ENCODE results near the gene GRIP1.

The GRIP1 gene

DNA sequence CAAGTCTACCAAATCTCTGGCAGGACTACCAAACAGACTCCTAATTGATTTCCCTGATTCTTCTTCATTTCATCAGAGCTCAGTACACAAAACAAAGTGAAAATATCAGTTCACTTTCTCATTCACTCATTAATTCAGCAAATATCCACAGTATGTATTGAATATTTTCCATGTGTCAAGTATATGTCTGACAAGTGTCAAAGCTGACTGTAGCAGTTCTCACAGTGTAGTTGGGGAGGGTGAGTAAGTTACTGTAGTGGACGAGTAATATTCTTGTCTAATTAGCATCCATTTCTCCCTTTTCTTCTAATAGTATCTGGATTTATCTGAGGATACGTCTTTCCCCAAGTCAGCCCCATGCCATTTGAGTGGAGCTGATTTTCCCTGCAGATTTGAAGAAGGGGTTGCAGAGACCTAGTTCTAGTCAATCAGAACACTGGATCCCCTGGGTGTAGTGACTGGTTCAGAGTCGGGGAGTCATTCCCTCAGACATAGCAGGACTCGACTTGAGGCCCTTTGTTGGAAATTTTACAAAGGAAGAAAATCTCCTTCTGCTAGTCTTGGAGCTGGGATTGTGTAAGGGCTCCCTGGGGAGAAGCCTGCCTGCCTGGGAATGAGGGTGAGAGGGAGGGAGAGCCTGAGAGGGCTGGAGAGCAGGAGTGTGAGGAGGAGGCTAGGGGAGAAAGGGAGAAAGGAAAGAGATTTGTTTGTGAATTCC is 51.4 kb downstream of the GRIP1 start:
- no peaks in the 10 kb centered on the region for H3K9me2 ChIP-seq (replicated peaks; ENCODE audit: insufficient read depth, low read length)
- no peak overlapping the region for H3K4me2 ChIP-seq (ENCODE audit: low read depth, low read length)
- H3K9ac ChIP-seq (ENCODE audit: low read length), result no peak overlapping the region
- no peak overlapping the region for H3K4me3 ChIP-seq (ENCODE audit: low read length)
- H3K36me3 ChIP-seq (replicated peaks; ENCODE audit: insufficient read depth, low read length), result no peaks in the 10 kb centered on the region
- TF ChIP-seq EZH2 (optimal IDR thresholded peaks at IDR 0.05; ENCODE audit: low read depth, low read length) (no peak), EZH2phosphoT487 (IDR thresholded peaks at IDR 0.05; ENCODE audit: low read length) (no peak)
- TF ChIP-seq, protein P1, sequence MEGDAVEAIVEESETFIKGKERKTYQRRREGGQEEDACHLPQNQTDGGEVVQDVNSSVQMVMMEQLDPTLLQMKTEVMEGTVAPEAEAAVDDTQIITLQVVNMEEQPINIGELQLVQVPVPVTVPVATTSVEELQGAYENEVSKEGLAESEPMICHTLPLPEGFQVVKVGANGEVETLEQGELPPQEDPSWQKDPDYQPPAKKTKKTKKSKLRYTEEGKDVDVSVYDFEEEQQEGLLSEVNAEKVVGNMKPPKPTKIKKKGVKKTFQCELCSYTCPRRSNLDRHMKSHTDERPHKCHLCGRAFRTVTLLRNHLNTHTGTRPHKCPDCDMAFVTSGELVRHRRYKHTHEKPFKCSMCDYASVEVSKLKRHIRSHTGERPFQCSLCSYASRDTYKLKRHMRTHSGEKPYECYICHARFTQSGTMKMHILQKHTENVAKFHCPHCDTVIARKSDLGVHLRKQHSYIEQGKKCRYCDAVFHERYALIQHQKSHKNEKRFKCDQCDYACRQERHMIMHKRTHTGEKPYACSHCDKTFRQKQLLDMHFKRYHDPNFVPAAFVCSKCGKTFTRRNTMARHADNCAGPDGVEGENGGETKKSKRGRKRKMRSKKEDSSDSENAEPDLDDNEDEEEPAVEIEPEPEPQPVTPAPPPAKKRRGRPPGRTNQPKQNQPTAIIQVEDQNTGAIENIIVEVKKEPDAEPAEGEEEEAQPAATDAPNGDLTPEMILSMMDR (IDR thresholded peaks at IDR 0.05; ENCODE audit: low read length), result no peak
- no peaks in the 10 kb centered on the region for H3K27me3 ChIP-seq (replicated peaks; ENCODE audit: insufficient read depth, low read length)
- H4K20me1 ChIP-seq (ENCODE audit: insufficient read depth, low read length), result no peaks in the 10 kb centered on the region
- no peak for DNase-seq
- no peaks in the 10 kb centered on the region for H3K9me3 ChIP-seq (replicated peaks; ENCODE audit: insufficient read depth, low read length)
- peaks cover 29% of the 10 kb centered on the region for H3K4me1 ChIP-seq (ENCODE audit: low read length)
- H3K79me2 ChIP-seq (ENCODE audit: low read length), result no peaks in the 10 kb centered on the region
- no peak overlapping the region for H2AFZ ChIP-seq (ENCODE audit: low read length)
- no peaks in the 10 kb centered on the region for H3F3A ChIP-seq (ENCODE audit: insufficient read depth, low read length)
- no peak overlapping the region for H3K27ac ChIP-seq (ENCODE audit: low read length)

DNA sequence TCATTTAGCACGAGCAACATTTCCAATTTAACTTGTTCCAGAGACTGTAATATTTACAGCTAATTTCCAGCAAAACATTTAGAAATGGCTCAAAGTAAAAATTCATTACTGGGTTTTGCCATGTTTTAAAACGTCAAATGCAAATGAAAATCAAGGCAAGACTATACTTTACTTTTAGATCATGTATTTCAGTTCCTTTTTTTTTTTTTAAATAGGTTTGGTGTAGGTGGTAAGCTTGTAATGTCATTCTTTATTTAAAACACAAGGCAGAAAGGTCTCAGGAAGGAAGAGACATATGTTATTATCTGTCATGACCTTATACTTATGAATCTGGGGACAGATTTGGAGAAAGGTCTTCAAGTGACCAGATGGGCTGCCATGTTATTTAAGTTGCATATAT is 54.1 kb downstream of the GRIP1 start:
- Histone ChIP-seq H3K9ac (ENCODE audit: low read length) (no peak overlapping the region), H3K79me2 (ENCODE audit: low read length) (no peaks in the 10 kb centered on the region), H2AFZ (ENCODE audit: low read length) (no peak overlapping the region), H3K4me3 (ENCODE audit: low read length) (no peak overlapping the region), H3F3A (ENCODE audit: insufficient read depth, low read length) (no peaks in the 10 kb centered on the region), H3K27ac (ENCODE audit: low read length) (no peak overlapping the region), H4K20me1 (ENCODE audit: insufficient read depth, low read length) (no peaks in the 10 kb centered on the region), H3K9me2 (replicated peaks; ENCODE audit: insufficient read depth, low read length) (no peaks in the 10 kb centered on the region), H3K27me3 (replicated peaks; ENCODE audit: insufficient read depth, low read length) (no peaks in the 10 kb centered on the region), H3K36me3 (replicated peaks; ENCODE audit: insufficient read depth, low read length) (no peaks in the 10 kb centered on the region), H3K9me3 (replicated peaks; ENCODE audit: insufficient read depth, low read length) (no peaks in the 10 kb centered on the region), H3K4me1 (ENCODE audit: low read length) (peaks cover 29% of the 10 kb centered on the region), H3K4me2 (ENCODE audit: low read depth, low read length) (no peak overlapping the region)
- TF ChIP-seq EZH2phosphoT487 (IDR thresholded peaks at IDR 0.05; ENCODE audit: low read length) (no peak), EZH2 (optimal IDR thresholded peaks at IDR 0.05; ENCODE audit: low read depth, low read length) (no peak)
- TF ChIP-seq, protein P1 (IDR thresholded peaks at IDR 0.05; ENCODE audit: low read length), result no peak
- no peak for DNase-seq

DNA sequence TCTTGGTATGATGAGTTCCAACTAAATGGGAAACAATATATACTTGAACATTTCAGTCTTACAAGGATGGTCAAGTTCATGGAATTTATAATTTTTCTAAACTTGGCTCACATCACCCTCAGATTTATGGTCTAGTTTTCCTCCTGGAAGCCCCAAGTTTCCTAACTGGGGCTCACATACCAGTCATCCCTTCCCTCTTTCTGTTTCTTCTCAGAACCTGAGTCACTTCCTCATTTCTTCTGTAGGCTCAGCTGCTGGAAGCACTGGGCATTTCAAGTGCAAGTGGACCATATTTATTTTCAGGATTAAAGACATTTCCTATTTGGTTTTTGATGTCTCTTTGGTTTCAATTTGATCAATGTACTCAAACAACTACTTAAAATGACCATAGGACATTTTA is 55.4 kb downstream of the GRIP1 start:
- DNase-seq, result no peak
- Histone ChIP-seq H3K9ac (ENCODE audit: low read length) (no peak overlapping the region), H3K36me3 (replicated peaks; ENCODE audit: insufficient read depth, low read length) (no peaks in the 10 kb centered on the region), H3K4me2 (ENCODE audit: low read depth, low read length) (no peak overlapping the region), H3K9me2 (replicated peaks; ENCODE audit: insufficient read depth, low read length) (no peaks in the 10 kb centered on the region), H3F3A (ENCODE audit: insufficient read depth, low read length) (no peaks in the 10 kb centered on the region), H3K9me3 (replicated peaks; ENCODE audit: insufficient read depth, low read length) (no peaks in the 10 kb centered on the region), H3K79me2 (ENCODE audit: low read length) (no peaks in the 10 kb centered on the region), H4K20me1 (ENCODE audit: insufficient read depth, low read length) (no peaks in the 10 kb centered on the region), H3K27ac (ENCODE audit: low read length) (no peak overlapping the region), H3K27me3 (replicated peaks; ENCODE audit: insufficient read depth, low read length) (no peaks in the 10 kb centered on the region), H3K4me1 (ENCODE audit: low read length) (peaks cover 17% of the 10 kb centered on the region), H2AFZ (ENCODE audit: low read length) (no peak overlapping the region), H3K4me3 (ENCODE audit: low read length) (no peak overlapping the region)
- TF ChIP-seq EZH2 (optimal IDR thresholded peaks at IDR 0.05; ENCODE audit: low read depth, low read length) (no peak), EZH2phosphoT487 (IDR thresholded peaks at IDR 0.05; ENCODE audit: low read length) (no peak)
- TF ChIP-seq, protein P1 (IDR thresholded peaks at IDR 0.05; ENCODE audit: low read length), result no peak
